Lower lobe of right lung (tissue), 2 donors: ENCODE results near the gene RNPEP. TPM values are rescaled to one million over a fixed set of nuclear protein-coding genes. Genes with fewer than 3 reads are reported as not detected.
A peak's percentile ranks its signal among the peaks of the same experiment; 100 is the strongest.

Source experiments
- ATAC-seq, 2 donors: fragments of 200-7000 bp; cut with Tn5 transposase; one replicate each; pipeline ENCODE4 v1.9.1; 2020 to 2022; ENCODE audit warnings: mild to moderate bottlenecking in 2 of 2, moderate library complexity in 2 of 2
- DNase-seq: peaks from one replicate; pipeline ENCODE4 v3.0.0-alpha.2; 2020
- H3K27ac ChIP-seq: fragments of 200-600 bp; one replicate; pipeline ENCODE4 v1.8.0; 2022
- H3K27me3 ChIP-seq: fragments of 200-600 bp; one replicate; pipeline ENCODE4 v1.8.0; 2022; ENCODE audit warnings: low read depth
- H3K36me3 ChIP-seq: fragments of 200-600 bp; one replicate; pipeline ENCODE4 v1.8.0; 2022; ENCODE audit warnings: mild to moderate bottlenecking
- H3K4me1 ChIP-seq: fragments of 200-600 bp; one replicate; pipeline ENCODE4 v1.8.0; 2022
- H3K4me3 ChIP-seq: fragments of 200-600 bp; one replicate; pipeline ENCODE4 v1.8.0; 2022; ENCODE audit warnings: mild to moderate bottlenecking
- H3K9me3 ChIP-seq: fragments of 200-600 bp; one replicate; pipeline ENCODE4 v1.8.0; 2022
- CTCF ChIP-seq: fragments of 200-600 bp; IDR thresholded peaks from one replicate; pipeline ENCODE4 v1.8.0; 2022; ENCODE audit warnings: antibody characterized with exemption, mild to moderate bottlenecking
- intact Hi-C: fragments of 100-400 bp; cut with DNase I; formaldehyde crosslinking; loops from one replicate; pipeline ENCODE4 v1.11.0; 2022
- total RNA-seq: library from RNA; stranded (reverse); fragmentation: NEBNext Ultra II Directional; extraction: Animal tissue kit (Norgen Biotek cat#: 25700); gene quantifications from one replicate; pipeline ENCODE4 v1.2.1, GENCODE V29; 2021
- donor health status: DM: no; HTN: yes; CAD: no; lungs with severe emphysema.

Gene RNPEP
- total RNA-seq, 1 donor from 2014 or later = 73.8 TPM

- Histone ChIP-seq H3K4me1 (no peaks in the 10 kb centered on the region), H3K9me3 (no peaks in the 10 kb centered on the region), H3K36me3 (peaks cover 96% of the 10 kb centered on the region), H3K4me3 (no peak overlapping the region), H3K27me3 (no peaks in the 10 kb centered on the region), H3K27ac (no peak overlapping the region)
- peak; percentile 68 for TF ChIP-seq CTCF
- ATAC-seq (peak; percentile 79 to 86), DNase-seq (no peak)
- intact Hi-C loops = loop anchor here (10.0 kb wide), 1 partner anchor 115 kb away; no protein-coding TSS in a partner anchor
Observed at GRCh38 chr1:201999625-202000238, 17.3 kb downstream of the RNPEP start.

DNA sequence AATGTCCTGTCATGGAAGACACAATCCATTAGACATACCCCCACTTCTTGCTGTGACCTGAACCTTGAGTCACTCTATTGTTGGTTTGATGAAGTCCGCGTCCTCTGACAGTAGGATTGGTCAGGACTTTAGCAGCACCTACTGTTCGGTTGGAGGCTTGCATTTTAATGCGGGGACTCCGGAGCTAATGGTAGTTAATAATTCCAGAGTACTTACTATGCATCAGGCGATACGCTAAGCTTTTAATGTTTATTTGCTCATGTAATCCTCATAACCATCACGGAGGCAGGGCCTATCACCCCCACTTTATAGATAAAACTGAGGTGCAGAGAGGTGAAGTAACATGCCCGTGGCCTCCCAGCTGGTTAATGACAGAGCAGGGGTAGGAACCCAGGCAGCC lies 20.1 kb downstream of the RNPEP start:
- Histone ChIP-seq H3K27me3 (no peaks in the 10 kb centered on the region), H3K27ac (no peak overlapping the region), H3K36me3 (peaks cover 97% of the 10 kb centered on the region), H3K9me3 (no peaks in the 10 kb centered on the region), H3K4me1 (no peaks in the 10 kb centered on the region), H3K4me3 (no peak overlapping the region)
- intact Hi-C loops = loop anchor here (10.0 kb wide), 1 partner anchor 112 kb away; no protein-coding TSS in a partner anchor
- DNase-seq (no peak), ATAC-seq (no peak)
- TF ChIP-seq CTCF = no peak

- Histone ChIP-seq H3K4me3 (no peak overlapping the region), H3K27me3 (no peaks in the 10 kb centered on the region), H3K27ac (no peak overlapping the region), H3K4me1 (peaks cover 8% of the 10 kb centered on the region), H3K9me3 (no peaks in the 10 kb centered on the region), H3K36me3 (peaks cover 76% of the 10 kb centered on the region)
- intact Hi-C loops = loop anchor here (10.0 kb wide), 1 partner anchor 110 kb away; no protein-coding TSS in a partner anchor
- ATAC-seq (no peak), DNase-seq (no peak)
- TF ChIP-seq CTCF = no peak
Observed at GRCh38 chr1:202004711-202005110, 22.3 kb downstream of the RNPEP start.

- Histone ChIP-seq H3K36me3 (peaks cover 64% of the 10 kb centered on the region), H3K27ac (peak overlapping the region; percentile 80), H3K27me3 (no peaks in the 10 kb centered on the region), H3K4me3 (no peak overlapping the region), H3K4me1 (peaks cover 11% of the 10 kb centered on the region), H3K9me3 (no peaks in the 10 kb centered on the region)
- TF ChIP-seq CTCF = no peak
- DNase-seq (no peak), ATAC-seq (no peak)
- intact Hi-C loops = loop anchor here (10.0 kb wide), 1 partner anchor 109 kb away; no protein-coding TSS in a partner anchor
Observed at GRCh38 chr1:202005958-202006357, 23.5 kb downstream of the RNPEP start.

DNA sequence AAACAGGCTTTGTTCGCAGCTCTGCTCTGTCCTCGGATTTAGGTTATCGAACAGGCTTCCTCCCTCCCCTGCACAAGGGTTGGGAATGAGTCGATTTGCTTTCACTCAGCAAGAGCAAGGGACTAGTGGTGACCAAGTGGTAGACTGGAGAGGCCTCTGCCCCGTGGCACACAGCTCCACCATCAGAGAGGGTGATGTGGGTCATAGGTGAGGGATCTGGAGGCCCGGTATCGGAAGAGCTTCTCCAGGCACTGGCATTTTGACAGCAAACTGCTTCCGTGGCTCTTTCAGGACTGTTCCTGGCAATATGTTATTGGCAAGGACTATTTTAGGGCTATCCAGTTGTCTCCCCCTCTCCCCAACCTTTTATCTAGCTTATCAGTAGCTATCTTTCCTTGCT lies 24.9 kb downstream of the RNPEP start:
- peak overlapping the region; percentile 80 for H3K27ac ChIP-seq
- H3K4me1 ChIP-seq = peaks cover 11% of the 10 kb centered on the region
- peaks cover 50% of the 10 kb centered on the region for H3K36me3 ChIP-seq
- ATAC-seq (peak in 1 of 2 donors; percentile 8), DNase-seq (no peak)
- H3K9me3 ChIP-seq = no peaks in the 10 kb centered on the region
- TF ChIP-seq CTCF = no peak
- peak overlapping the region; percentile 20 for H3K4me3 ChIP-seq
- no peaks in the 10 kb centered on the region for H3K27me3 ChIP-seq
- intact Hi-C loops = loop anchor here (10.0 kb wide), 1 partner anchor 107 kb away; no protein-coding TSS in a partner anchor
